PC-3 (cell line): ENCODE results near the gene PCSK9.

Experiments used
- CTCF ChIP-seq: fragments of 300-600 bp; sonication (generic); conservative IDR thresholded peaks from 2 replicates; pipeline ENCODE4 v1.5.1; 2017; ENCODE audit warnings: antibody characterized with exemption, low read depth, mild to moderate bottlenecking, low read length
- EZH2 ChIP-seq: fragments of 300-600 bp; sonication (generic); IDR thresholded peaks from one replicate; pipeline ENCODE4 v1.6.1; 2017; ENCODE audit warnings: antibody characterized with exemption, mild to moderate bottlenecking, low read length; ENCODE audit not compliant: unreplicated experiment
- EZH2phosphoT487 ChIP-seq: fragments of 300-600 bp; sonication (generic); IDR thresholded peaks from 2 replicates; pipeline ENCODE4 v1.6.1; 2018; ENCODE audit warnings: mild to moderate bottlenecking, antibody characterized with exemption, low read length, borderline replicate concordance

- TF ChIP-seq CTCF, result no peak
- no peak for TF ChIP-seq EZH2
- TF ChIP-seq EZH2phosphoT487, result no peak
Measured at GRCh38 chr1:55055084-55055882, 15.9 kb downstream of the PCSK9 start.
